Duodenal mucosa (tissue), 2 donors: ENCODE results near the gene MCM3AP.
A peak's percentile ranks its signal among the peaks of the same experiment; 100 is the strongest.

Source experiments
- H3K27ac ChIP-seq: one replicate; pipeline ENCODE4 v1.7.0; 2013; ENCODE audit warnings: low read depth, low read length
- H3K27me3 ChIP-seq, 2 donors: one replicate each; pipeline ENCODE4 v1.7.0; 2013; ENCODE audit warnings: low read length in 2 of 2, control low read depth in 1 of 2; ENCODE audit not compliant: insufficient read depth in 2 of 2, control insufficient read depth in 1 of 2
- H3K36me3 ChIP-seq, 2 donors: one replicate each; pipeline ENCODE4 v1.7.0; 2013; ENCODE audit warnings: low read length in 2 of 2, control low read depth in 1 of 2; ENCODE audit not compliant: insufficient read depth in 2 of 2, control insufficient read depth in 1 of 2
- H3K4me1 ChIP-seq, 2 donors: one replicate each; pipeline ENCODE4 v1.7.0; 2013; ENCODE audit warnings: low read length in 2 of 2, control low read depth in 1 of 2; ENCODE audit not compliant: insufficient read depth in 2 of 2, control insufficient read depth in 1 of 2
- H3K4me3 ChIP-seq, 2 donors: one replicate each; pipeline ENCODE4 v1.7.0; 2013; ENCODE audit warnings: low read length in 2 of 2, low read depth in 1 of 2
- H3K9ac ChIP-seq, 2 donors: one replicate each; pipeline ENCODE4 v1.7.0; 2013; ENCODE audit warnings: low read length in 2 of 2, low read depth in 1 of 2
- H3K9me3 ChIP-seq, 2 donors: one replicate each; pipeline ENCODE4 v1.7.0; 2013; ENCODE audit warnings: low read length in 2 of 2, control low read depth in 1 of 2; ENCODE audit not compliant: control insufficient read depth in 1 of 2

Gene MCM3AP

DNA sequence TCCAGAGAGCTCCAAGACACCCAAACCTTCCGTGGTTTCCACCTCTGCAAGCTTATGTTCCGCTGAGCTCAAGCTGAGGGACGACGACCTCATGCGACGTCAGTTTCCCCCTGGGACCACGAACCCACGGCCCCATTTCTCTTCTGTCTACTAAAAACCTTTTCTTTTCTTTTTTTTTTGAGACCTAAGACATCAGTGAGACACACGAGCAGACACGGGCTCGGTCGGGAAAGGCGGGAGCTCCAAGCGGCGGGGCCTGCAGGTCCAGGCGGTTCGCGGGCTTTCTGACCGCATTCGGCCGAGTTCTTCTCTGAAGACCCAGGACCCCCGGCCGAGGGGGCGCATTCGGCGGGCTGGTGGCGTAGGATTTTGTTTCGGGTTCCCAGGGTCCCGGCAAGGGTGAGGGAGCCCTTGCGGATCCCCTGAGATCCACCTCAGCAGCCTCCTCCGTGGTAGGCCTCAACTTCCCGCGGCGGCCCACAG, 37.9 kb upstream of the MCM3AP start:
- H3K9ac ChIP-seq = peak overlapping the region; percentile 66 to 77
- H3K27ac ChIP-seq = no peak overlapping the region
- H3K27me3 ChIP-seq = no peaks in the 10 kb centered on the region
- peaks cover 0 to 8% of the 10 kb centered on the region in 2 donors for H3K36me3 ChIP-seq
- H3K9me3 ChIP-seq = no peaks in the 10 kb centered on the region
- peaks cover 22 to 38% of the 10 kb centered on the region in 2 donors for H3K4me1 ChIP-seq
- H3K4me3 ChIP-seq = peak overlapping the region; percentile 74 to 84

DNA sequence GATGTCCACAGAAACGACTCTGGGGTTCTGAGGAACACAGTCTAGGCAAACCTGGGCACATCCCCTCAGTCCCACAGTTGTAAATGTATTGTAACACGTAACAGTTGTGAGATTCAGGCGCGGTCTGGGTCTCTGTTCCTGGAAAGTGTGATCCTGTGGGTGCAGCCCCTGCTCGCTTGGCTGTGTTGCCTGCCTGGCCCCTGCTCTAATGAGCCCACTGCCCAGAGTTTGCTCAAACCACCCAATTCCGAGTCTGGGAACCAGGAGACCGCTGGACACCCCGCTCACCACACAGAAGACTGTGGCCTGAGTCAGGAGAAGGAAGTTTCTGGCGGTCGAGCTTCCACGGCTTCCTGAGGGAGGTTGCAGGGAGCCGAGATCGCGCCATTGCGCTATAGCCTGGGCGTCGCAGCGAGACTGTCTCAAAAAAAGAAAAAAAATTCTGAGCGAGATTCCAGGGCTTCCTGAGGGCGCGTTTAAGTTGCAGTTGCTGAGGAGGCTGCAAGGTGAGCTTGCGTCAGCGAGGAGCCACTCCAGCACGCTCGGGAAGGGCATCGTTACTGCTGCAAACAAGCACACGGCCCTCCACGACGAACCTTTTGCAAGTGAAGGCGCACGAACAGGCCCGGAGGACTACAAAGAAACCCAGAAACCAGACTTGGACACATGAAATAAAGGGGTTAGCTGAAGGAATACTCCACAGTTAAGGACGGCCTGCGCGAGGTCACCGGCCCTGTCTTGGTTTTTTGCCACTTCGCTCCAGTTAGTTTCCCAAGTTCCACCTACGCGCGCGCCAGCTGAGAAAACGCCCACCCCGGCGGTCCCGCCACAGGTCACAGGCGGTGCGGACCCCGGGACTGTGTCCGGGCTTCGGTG, 37.2 kb upstream of the MCM3AP start:
- no peaks in the 10 kb centered on the region for H3K27me3 ChIP-seq
- H3K9ac ChIP-seq = peak overlapping the region; percentile 66 to 77
- no peak overlapping the region for H3K27ac ChIP-seq
- peaks cover 22 to 40% of the 10 kb centered on the region in 2 donors for H3K4me1 ChIP-seq
- H3K36me3 ChIP-seq = peaks cover 0 to 3% of the 10 kb centered on the region in 2 donors
- H3K4me3 ChIP-seq = peak overlapping the region; percentile 74 to 84
- H3K9me3 ChIP-seq = no peaks in the 10 kb centered on the region

DNA sequence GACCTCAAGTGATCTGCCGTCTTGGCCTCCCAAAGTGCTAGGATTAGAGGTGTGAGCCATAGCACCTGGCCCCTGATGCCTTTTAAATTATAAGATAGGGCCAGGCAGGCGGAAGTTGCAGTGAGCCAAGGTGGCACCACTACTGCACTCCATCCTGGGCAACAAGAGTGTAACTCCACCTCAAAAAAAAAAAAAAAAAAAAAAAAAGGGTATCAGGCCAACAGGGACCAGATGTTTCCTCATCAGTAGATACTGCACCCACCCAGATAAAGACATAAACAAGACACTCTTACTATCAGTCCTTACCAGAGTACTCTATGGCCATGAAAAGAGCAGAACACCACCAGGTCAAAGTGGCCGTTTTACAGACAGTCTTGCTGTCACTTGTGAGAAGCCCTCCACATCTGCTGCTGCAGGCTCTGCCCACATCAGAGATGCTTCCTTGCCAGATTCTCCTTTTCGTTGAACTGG, 35.0 kb upstream of the MCM3AP start:
- Histone ChIP-seq H3K27me3 (no peaks in the 10 kb centered on the region), H3K4me3 (no peak overlapping the region), H3K27ac (no peak overlapping the region), H3K36me3 (no peaks in the 10 kb centered on the region), H3K9ac (peak overlapping the region in 1 of 2 donors; percentile 23), H3K4me1 (peaks cover 17 to 36% of the 10 kb centered on the region in 2 donors), H3K9me3 (no peaks in the 10 kb centered on the region)

DNA sequence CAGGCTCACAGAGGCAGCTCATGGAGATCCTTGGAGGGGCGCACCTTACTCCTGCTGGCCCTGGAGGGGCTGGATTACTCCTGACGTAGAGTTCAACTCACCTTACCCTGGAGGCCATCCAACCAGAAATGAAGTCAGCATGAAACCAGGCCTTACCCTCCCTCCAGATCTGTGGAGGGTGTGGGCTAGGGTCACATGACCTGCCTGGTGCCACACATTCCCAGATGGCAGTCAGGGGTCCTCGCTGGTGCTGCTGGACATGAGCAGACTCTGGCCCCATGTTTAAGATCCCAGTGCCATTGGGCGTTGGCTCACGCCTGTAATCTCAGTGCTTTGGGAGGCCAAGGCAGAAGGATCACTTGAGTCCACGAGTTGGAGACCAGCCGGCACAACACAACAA, 33.8 kb upstream of the MCM3AP start:
- no peak overlapping the region for H3K4me3 ChIP-seq
- no peaks in the 10 kb centered on the region for H3K9me3 ChIP-seq
- H3K27me3 ChIP-seq = no peaks in the 10 kb centered on the region
- H3K4me1 ChIP-seq = peaks cover 16 to 34% of the 10 kb centered on the region in 2 donors
- no peak overlapping the region for H3K27ac ChIP-seq
- H3K9ac ChIP-seq = no peak overlapping the region
- no peaks in the 10 kb centered on the region for H3K36me3 ChIP-seq

DNA sequence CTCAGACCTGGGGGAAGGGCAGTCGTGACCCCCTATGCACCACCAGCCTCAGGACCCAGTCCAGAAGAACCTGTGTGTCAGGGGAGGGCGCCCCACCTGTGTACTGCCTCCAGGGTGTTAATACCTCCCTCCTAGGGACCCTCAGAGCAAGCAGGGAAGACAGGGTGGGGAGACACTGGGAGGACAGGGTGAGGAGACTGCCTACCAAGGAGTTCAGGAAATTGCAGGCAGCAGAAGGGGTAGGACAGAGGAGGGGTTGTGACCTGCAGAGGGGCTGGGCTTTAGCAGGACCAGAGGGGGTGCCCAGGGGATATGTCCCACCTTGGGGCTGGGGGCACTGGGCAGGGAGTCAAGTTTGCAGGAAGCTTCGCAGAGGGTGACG, 33.0 kb upstream of the MCM3AP start:
- H3K27ac ChIP-seq = no peak overlapping the region
- H3K4me1 ChIP-seq = peaks cover 16 to 33% of the 10 kb centered on the region in 2 donors
- no peak overlapping the region for H3K9ac ChIP-seq
- H3K9me3 ChIP-seq = no peaks in the 10 kb centered on the region
- H3K27me3 ChIP-seq = no peaks in the 10 kb centered on the region
- H3K36me3 ChIP-seq = no peaks in the 10 kb centered on the region
- no peak overlapping the region for H3K4me3 ChIP-seq

DNA sequence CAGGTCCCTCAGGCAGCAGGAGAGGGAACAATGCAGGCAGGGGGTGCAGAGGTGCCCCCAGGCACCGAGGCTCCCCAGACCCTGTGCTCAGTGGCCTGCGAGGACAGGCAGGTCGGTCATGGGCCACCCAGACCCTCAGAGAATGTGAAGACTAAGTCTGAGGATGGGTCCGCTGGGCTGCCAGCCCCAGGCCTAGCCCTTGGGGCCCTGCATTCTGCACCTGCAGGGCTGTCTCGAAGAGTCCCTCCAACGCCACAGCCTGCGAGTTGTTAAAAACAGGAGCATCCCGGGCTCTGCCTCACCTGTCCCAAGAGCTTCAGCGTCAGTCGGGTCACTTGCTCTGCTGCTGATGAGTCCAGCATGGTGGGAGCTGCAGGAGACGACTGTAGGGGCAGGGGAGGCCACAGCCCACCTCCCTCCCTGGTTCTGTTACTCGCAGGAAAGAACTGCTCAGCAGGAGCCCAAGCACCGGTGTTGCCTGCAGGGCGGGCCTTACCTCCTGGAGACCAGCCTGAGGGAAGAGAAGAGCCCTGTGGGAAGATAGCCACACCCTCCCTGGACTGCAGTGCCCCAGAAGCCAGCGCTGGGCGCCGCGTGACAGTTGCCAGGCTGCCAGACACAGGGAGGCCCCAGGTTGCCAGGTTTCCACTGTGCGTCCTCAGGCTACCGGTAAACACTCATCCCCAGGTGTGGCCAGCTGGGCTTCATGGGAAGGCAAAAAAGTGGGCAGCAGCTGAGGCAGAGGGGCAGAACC, 32.5 kb upstream of the MCM3AP start:
- H3K9me3 ChIP-seq = no peaks in the 10 kb centered on the region
- H3K27ac ChIP-seq = no peak overlapping the region
- H3K27me3 ChIP-seq = no peaks in the 10 kb centered on the region
- peaks cover 16 to 27% of the 10 kb centered on the region in 2 donors for H3K4me1 ChIP-seq
- H3K4me3 ChIP-seq = no peak overlapping the region
- no peak overlapping the region for H3K9ac ChIP-seq
- no peaks in the 10 kb centered on the region for H3K36me3 ChIP-seq

DNA sequence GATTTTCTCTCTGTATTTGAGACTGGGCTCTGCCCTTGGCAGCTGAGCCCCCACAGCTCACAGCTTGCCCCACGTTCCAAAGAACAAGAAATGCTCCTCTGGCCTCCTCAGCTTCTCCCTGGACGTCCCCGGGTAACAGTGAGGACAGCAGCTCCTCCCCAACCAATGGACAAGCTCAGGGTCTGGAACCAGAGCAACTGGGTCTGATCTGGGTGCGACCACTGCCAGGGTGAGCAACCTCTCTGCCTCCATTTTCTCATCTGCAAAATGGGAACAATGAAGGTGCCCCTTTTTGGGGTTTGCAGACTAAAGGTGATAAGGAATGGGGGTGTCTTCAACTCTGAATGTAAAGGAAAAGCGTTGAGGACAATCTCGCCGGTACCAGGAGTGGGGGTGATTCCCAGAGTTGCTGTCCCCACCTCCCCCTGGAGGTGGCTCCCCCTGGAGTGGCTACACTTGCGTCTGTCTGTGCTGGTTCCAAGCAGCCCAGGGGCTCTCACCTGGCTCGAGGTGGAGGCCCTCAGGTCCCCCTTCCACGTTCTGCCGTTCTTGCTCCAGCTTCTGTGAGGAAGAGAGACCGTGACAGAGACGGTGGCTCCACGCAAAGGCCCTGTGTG, 31.4 kb upstream of the MCM3AP start:
- Histone ChIP-seq H3K9me3 (no peaks in the 10 kb centered on the region), H3K27ac (no peak overlapping the region), H3K4me3 (no peak overlapping the region), H3K36me3 (no peaks in the 10 kb centered on the region), H3K9ac (no peak overlapping the region), H3K27me3 (no peaks in the 10 kb centered on the region), H3K4me1 (peaks cover 7 to 17% of the 10 kb centered on the region in 2 donors)

DNA sequence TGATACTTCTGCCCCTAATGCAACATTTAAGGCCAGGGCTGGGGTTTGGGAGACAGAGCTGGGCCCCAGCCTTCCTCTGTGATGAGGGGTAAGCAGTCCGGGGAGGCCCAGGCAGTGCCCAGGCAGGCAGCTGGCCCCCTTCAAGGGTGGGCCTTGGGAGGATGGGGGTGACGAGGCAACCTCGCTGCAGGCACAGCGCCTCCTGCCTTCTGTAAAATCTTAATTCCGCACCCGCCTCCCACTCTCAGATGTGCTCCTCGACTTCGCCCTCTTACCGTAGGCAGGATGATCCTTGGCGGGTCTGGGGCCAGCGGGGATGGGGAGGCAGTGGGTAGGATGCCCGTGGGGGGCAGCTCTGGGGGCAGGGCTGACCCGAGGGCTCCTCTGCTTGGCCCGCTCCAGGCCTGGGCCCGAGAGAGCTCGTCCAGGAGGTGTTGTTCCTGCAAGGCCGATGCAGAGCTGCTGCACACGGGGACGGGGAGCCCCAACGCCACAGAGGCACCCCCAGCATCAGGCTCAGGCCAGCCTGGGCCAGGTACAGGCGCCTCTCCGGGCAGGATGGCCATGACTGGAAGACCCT, 29.1 kb upstream of the MCM3AP start:
- H3K36me3 ChIP-seq = peaks cover 0 to 3% of the 10 kb centered on the region in 2 donors
- no peaks in the 10 kb centered on the region for H3K9me3 ChIP-seq
- H3K4me1 ChIP-seq = peaks cover 0 to 8% of the 10 kb centered on the region in 2 donors
- no peak overlapping the region for H3K27ac ChIP-seq
- H3K27me3 ChIP-seq = no peaks in the 10 kb centered on the region
- H3K9ac ChIP-seq = no peak overlapping the region
- H3K4me3 ChIP-seq = no peak overlapping the region

DNA sequence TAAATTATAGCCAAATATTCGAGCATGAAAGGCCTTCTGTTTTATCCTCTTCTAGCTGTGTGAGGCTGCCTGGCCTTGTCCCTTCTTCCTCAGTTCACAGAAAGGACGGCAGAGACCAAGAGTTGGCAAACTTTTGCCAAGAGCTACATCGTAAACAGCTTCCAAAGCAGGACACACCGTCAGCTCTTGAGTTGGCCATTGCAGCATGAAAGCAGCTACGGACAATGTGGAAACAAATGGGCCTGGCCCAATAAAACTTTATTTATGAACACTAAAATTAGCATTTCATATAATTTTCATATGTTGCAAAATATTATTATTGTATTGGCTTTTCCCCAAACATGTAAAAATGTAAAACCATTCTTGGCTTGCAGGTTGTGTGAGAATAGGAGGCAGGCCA, 27.5 kb upstream of the MCM3AP start:
- no peak overlapping the region for H3K27ac ChIP-seq
- H3K4me3 ChIP-seq = no peak overlapping the region
- no peaks in the 10 kb centered on the region for H3K4me1 ChIP-seq
- H3K27me3 ChIP-seq = no peaks in the 10 kb centered on the region
- no peak overlapping the region for H3K9ac ChIP-seq
- peaks cover 0 to 9% of the 10 kb centered on the region in 2 donors for H3K36me3 ChIP-seq
- H3K9me3 ChIP-seq = no peaks in the 10 kb centered on the region
